ENCODE results near the gene USP32.

GRCh38 chr17:60403523-60403810 is 11.5 kb upstream of the USP32 start:
- TF ChIP-seq ASH2L (IDR thresholded peaks at IDR 0.05; ENCODE audit: low read length) (no peak), CTCF (IDR thresholded peaks at IDR 0.05; ENCODE audit: control extremely low read depth in 1 of 3, insufficient read depth in 1 of 3, low read depth in 1 of 3, low read length in 3 of 3) (no peak), POLR2A (IDR thresholded peaks at IDR 0.05; ENCODE audit: control extremely low read depth in 1 of 2, low read depth in 2 of 2, low read length in 2 of 2) (no peak), TAF1 (IDR thresholded peaks at IDR 0.05; ENCODE audit: low read depth, low read length) (no peak), SP1 (IDR thresholded peaks at IDR 0.05; ENCODE audit: low read depth, low read length) (no peak), ATF3 (IDR thresholded peaks at IDR 0.05; ENCODE audit: insufficient read depth, low read depth, low read length) (no peak), TEAD4 (IDR thresholded peaks at IDR 0.05; ENCODE audit: low read depth, low read length) (no peak), GABPA (IDR thresholded peaks at IDR 0.05; ENCODE audit: borderline replicate concordance, insufficient read depth, low read length) (no peak)
